GM21526 (cell line): Measurements from ENCODE around the gene HOATZ.

Source experiments
- ATAC-seq: cut with Tn5 transposase; IDR thresholded peaks from one replicate; pipeline ENCODE4 v1.9.1; 2021; ENCODE audit warnings: moderate library complexity; ENCODE audit not compliant: unreplicated experiment, low FRiP score

The HOATZ gene

DNA sequence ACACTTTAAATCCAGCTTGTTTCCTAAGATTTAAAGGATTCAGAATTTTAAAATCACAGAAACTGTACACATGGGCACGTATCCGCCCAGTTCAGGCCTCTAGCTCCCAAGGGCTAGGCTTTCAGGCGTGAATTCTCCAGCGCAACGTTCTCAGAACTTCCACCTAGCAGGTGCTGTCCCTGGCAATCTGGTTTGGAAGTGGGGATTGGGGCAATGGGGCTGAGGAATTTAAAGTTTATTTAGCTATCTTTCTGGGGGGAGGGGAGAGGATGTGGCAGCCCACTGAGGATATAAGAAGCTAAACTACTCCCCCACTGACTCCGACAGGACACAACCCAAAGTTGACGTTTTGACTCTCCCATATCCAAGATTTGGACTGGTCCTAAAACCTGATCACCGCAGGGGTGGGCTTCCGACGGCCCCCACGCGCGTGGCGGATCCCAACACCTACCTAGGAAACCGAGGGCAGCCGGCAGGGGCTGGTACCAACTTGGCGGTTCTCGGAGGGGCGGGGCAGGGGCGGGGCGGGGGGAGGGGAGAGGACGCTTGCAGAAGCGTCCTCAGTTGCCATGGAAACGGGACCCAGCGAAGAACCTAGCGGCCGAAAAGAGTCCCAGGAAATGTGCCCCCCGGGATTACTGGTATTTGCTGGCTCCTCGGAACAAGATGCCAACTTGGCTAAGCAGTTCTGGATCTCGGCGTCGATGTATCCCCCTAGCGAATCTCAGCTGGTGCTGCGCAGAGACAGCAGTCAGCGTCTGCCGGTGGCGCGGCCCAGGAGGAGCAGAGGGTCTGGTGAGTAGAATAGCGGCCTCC lies at the start of gene HOATZ:
HOATZ (plus strand) TSS at position 563 of the 816 bp plus-strand sequence; CDS start at position 570, 7 bp downstream.
- no peak for ATAC-seq

DNA sequence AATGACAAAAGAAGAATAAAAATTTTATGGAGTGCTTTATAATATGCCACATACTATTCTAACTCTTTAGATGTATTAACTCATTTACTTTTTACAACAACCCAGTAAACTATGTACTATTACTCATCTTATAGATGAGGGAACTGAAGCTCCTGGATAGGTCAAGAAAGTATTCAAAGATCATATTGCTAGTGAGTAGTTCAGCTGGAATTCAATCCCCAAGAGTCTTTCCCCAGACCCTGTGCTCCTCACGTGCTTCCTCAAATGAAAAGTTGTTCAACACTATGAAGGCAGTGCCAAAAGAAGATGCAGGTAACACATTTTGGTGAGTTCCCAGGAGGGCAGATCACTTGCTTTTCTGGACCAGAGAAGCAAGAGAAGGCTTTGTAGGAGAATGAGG lies 49.2 kb upstream of the HOATZ start:
- no peak for ATAC-seq

DNA sequence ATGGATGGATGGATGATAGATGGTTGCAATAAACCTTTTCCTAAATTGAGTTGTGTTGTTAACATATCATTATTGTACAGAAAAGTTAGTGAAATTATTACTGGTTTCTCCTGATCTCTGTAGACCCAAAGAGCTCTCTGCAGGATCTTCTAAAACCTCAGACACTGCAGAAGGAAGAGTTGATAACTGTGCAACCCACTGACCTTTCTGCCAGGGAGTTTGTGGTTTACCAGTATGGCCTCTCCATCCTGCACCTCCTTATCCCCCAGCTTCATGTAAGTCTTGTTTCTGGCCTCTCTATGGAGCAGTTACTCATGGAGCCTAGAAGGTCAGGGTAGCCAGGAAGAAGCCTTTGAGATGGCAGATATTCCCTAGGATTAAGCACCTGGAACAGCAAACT lies 48.0 kb upstream of the HOATZ start:
- no peak for ATAC-seq

DNA sequence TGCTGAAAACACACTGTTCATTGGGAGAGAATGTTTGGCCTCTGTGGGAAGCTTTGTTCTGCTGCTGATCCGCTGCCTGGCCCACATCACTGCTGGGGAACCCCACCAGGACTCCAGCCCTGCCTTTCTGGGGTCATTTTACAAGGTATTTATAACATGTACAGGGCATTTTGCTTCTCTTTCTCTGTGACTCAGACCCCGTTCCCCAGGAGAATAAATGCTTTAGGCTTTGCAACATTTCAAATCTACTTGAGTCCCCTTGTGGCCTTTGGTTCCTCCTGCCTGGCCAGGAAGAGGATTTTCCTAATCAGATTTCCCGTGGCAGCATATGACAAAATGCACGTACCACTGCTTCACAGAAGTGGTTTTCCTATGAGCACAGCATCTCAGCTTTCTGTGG lies 45.4 kb upstream of the HOATZ start:
- no peak for ATAC-seq

DNA sequence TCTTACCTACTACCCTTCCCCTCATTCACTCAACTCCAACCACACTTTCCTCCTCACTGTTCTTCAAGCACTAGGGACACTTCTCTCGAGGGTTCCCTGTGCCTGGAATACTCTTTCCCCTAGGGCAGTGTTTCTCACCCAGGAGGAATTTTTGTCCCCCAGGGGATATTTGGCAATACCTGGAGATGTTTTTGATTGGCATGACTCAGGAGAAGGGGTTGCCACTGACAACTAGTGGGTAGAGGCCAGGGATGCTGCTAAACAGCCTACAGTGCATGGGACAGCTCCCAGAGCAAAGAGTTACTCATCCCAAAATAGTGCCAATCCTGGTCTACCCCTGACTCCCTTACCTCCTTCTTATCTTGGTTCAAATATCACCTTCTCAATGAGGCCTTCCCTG lies 42.4 kb upstream of the HOATZ start:
- ATAC-seq, result no peak

DNA sequence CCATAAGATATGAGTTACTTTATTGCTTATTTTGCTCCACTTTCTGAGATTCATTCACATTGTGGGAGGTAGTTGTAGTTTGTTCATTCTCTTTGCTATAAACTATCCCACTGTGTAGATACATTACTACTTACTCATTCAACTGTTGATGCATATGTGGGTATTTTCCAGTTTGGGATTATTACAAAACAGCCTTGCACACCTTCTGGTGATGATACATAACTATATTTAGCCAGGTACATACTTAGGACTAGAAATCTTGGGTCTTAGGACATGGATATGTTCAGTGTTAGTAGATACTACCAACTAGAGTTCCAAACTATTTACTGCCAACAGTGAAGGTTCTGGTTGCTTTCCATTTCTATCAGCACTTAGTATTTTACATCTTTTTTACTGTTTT lies 40.1 kb upstream of the HOATZ start:
- no peak for ATAC-seq

DNA sequence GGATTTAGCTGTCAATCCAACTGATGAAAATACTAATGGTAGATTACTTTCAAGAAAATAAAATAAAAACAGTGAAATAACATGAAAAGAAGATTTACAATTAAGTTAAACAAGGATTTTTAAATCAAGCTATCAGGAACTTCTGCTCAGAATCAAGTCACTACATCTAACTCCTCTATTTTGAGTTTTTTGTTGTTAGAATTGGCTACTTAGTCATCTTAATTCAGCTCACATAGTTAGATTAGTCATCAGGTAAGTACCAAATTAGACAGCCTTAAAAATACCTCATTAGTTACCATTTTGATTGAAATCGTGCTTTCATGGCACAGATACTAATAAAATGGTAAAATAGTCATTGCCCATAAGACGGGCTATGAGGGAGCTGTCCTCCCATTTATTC lies 38.2 kb upstream of the HOATZ start:
- no peak for ATAC-seq

DNA sequence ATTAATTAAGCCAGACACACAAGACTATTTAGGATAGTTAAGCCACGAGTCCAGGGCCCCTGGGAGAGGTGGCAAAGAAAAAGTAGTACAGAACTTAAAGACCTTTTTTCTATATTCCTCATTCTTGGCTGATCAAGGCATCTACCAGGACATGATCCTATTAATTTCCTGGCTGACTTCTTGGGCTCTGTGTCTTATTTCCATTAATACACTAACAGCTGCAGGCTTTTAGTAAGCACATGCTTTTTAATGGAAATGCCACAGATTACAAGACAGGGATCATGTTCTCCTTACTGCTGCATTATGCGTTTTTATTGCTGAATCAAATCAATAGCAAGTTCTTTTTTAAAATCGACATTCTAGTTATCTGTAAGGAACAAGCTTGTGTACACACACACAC lies 37.6 kb upstream of the HOATZ start:
- no peak for ATAC-seq

DNA sequence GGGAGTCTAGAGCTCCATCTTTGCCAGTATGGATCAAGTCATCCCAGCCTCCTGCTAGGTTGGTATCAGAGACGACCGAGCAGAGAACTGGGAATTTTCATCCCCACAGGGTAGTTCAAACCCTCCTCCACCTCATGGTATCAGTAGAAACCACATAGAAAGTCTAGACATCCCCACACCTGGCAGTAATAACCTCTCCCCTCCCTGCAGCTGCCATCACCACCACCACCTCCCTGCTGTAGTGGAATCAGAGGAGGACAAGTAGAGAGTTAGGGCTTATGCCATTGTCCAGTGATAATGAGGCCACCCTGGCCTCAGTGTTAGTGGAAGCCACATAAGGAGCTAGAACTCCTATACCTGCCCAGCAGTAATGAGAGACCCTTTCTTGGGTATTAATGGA lies 36.7 kb upstream of the HOATZ start:
- ATAC-seq, result no peak

DNA sequence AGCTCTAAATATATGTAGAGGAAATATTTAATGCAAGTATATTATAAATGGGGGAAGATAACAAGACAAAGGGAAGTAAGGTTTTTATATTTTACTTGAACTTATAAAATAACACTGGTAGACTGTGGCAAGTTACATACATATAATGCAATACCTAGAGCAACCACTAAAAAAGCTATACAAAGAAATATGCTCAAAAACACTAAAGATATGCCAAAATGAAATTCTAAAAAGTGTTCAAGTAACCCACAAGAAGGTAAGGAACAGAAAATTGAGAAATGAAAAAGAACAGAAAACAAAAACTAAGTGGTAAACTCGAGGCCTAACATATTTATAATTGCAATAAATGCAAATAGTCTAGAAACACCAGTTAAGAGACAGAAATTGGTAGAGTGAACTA lies 34.9 kb upstream of the HOATZ start:
- ATAC-seq, result no peak

DNA sequence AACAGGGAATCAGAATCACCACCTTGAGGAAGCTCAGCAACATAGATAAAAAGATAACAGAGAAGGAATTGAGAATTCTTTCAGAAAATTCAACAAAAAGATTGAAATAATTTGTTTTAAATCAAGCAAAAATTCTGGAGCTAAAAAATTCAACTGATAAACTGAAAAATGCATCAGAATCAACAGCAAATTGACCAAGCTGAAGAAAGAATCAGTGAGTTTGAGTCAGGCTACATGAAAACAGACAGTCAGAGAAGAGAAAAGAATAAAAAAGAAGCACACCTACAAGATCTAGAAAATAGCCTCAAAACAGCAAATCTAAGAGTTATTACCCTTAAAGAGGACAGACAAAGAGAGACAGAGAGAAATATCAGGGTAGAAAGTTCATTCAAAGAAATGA lies 31.1 kb upstream of the HOATZ start:
- no peak for ATAC-seq

DNA sequence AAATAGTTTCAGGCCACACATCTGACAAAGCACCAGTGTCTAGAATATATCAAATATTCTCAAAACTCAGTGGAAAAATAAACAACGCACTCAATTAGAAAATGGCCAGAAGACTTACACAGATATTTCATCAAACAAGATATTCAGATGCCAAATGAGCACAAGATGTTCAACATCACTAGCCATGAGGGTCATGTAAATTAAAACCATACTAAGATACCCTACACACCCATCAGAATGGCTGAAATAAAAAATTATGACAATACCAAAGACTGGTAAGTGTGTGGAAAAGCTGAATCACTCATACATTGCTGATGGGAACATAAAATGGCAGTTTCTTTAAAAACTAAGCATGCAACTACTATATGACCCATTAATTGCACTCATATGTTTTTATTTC lies 24.1 kb upstream of the HOATZ start:
- ATAC-seq, result no peak

DNA sequence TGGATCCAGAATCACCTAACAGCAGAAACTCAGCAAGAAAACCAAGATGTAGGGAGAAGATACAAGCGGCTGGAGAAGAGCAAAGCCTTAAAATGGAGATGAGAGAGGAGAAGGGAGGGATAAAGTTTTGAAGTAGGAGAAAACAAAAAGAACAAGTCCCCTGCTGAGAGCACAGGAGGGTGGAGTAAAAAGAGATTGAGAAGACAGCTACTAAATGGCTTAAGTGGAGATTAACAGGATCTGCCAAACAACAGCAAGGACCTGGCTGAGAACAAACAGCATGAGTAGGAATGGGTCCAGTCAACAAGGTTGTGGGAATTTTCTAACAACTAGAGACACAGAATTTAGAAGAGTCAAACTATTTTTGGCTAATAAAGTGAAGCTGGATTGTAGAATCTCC lies 20.5 kb upstream of the HOATZ start:
- ATAC-seq, result no peak

DNA sequence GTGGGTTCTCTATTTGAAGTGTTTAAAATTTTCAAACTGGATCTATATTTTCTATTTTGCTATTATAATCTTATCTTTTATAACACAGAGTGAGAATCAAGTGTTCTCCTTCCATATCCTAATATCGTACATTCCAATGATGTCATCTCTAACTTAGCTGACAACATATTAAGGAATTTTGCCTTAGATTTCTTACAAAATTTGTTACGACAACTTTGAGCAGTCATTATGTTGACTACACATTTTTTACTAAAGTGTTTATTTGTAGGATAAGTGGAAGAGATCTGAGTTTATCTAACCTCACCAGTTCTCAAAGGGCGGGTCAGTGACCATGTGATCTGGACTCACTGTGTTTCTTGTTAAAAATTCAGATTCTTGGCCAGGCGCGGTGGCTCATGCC lies 15.1 kb upstream of the HOATZ start:
- no peak for ATAC-seq

DNA sequence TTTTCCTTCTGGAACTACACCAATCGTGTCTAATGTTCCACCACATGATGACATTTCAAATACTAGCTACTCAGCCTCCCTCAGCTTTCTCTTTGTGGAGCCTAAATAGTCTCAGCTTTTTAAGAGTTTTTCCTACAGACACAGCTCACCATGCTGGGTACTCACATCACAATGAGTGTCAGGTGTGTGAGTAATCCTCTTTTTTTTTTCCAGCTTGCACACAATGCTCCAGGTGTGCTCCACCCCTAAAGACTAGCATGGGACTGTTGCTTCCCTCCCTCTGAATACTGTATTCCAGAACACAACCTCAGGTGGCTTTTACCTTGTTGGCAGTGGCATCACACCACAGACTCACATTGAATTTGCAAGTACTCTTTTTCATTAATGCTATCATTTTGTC lies 14.1 kb upstream of the HOATZ start:
- ATAC-seq, result no peak

DNA sequence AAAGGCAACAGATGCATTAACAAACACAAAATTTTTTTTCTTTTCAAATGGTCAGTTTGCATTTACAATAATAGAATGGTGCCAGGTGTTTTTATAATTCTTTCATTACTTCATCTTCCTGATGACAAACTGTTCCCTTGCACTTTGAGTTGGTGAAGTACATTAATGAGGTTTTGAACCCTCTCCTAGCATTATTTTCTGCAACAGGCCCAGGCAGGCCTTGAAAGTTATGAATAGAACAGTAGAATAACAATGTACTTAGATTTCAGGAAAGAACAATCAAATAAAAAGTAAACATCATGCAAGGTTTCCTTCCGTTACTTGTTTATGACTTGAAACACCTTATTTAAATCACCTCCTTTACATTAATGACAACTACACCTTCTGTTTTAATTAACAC lies 12.0 kb upstream of the HOATZ start:
- no peak for ATAC-seq

DNA sequence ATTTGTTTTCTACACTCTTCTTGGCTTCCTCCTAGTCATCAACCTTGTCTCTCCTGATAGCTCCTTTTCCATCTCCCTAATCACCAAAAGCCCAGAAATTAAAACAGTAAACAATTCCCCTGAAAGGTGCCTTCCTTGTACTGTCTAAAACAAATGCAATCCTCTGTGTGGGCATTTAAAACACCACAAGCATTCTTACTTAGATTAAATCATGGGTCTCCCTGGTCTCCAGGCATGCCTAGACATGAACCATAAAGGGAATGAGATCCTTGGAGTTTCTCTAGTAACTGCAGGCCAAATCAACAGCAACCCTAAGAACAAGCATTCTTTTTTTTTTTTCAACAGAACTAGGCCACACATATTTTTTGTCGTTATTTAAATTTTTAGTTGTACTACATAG lies 4.3 kb upstream of the HOATZ start:
- no peak for ATAC-seq

DNA sequence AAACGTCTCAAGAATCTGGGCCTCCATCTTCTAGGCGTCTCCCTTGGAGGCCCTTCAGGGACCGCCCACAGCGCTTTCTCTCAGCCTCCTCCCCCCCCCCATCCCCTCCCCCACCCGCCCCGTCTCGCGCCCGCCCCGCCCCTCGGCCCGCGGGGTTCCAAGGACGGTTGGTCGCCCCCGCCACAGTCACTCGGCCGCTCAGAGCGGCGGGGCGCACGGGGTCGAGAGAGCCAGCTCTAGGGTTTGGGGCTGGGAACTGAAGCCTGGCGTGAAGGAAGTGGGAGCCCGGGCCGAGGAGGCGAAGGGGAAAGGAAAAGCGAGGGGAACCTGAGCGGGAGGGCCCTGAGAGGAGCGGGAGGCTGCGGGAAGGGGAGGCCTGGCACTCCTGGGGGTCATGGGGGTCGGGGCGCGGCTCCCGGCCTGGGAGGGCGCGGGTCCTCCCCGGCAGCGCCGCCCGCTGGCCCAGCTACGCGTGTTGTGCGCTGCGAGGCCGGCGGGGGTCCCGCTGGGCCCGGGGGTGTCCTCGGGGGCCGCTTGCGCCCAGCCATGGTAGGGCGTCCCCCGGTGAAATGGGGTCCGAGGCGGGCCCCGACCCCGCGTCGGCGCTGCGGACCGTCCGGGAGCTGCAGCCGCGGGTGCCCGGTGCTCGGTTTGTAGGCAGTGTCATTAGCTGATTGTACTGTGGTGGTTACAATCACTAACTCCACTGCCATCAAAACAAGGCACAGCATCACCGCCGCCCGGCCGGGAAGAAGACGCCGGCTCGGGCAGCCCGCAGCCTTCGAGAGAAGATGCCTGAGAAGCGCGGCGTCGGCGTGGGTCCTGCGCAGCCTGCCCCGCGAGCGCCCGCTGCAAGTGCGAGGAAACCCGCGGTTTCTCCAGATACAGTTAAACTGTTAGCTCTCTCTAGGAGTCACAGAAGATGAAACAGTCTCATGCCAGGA lies 2.0 kb upstream of the HOATZ start, which contains the start of gene BTG4:
BTG4 (minus strand) TSS at position 91 of the 944 bp plus-strand sequence. CDS start 13,610 bp downstream, outside the sequence.
- no peak for ATAC-seq

DNA sequence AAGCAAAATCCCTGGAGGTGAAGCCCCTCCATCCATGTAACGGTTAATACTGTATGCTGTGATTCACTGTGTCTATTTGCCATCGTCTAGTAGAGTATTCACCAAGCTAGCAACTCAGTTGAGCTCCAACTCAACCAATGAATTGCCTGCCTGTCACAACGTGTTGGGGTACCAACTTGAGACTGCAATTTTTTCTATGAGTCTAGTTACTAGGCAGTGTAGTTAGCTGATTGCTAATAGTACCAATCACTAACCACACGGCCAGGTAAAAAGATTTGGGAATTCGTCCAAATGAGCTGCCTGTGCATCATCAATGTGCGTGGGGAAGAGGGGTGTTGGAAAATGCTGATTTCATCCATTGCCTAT lies 1.4 kb upstream of the HOATZ start:
- no peak for ATAC-seq

DNA sequence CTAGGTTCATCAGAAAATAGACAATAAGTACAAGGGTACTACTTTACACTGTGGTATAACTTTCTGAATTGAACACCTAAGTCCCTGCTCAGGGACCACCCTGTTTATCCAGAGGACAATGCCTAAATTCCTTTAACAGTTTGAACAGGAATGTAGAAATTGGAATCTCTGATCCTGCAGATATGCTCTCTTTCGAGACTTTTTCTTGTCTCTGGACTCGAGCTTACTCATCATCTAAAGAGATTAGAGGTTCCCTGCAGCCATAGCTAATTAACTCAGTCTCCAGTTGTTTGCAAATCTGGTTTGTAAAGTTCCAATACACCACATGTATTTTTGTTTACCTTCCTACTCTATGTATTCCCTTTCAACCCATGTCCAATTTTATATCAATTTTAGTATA lies 1.0 kb downstream of the HOATZ start:
- ATAC-seq, result no peak

DNA sequence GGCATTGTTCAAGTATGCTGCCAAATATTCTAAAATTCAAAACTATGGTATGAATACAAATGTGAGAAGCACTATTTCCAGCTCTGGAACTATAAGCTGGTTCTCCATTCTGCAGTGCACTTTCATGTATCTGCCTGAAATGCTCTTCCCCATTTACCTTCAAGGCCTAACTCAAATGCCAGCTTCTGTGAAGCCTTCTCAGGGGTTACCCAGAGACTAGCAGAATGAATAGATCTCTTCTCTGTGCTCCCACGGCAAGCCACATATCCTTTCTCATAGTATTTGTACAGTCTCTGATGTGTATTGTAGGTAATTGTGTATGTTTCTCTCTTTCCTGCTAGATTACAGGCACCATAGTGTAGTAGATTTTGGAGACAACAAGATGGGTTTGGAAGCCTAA lies 4.1 kb downstream of the HOATZ start:
- no peak for ATAC-seq

DNA sequence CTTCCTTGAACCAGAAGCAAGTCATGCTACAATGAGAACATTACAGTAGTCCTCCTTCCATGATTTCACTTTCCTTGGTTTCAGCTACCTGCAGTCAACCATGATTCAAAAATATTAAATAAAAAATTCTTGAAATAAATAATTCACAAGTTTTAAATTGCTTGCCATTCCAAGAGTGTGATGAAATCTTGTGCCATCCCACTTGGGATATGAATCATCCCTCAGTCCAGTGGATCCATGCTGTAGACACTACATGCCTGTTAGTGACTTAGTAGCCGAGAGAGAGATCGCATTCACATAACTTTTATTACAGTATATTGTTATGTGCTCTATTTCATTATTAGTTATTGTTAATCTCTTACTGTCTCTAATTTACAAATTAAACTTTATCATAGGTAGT lies 6.0 kb downstream of the HOATZ start:
- ATAC-seq, result no peak
